HEK293 (cell line): ENCODE measurements around the gene RRAGC.

Source experiments
- GFI1B ChIP-seq: fragments of 450-650 bp; formaldehyde crosslinking; IDR thresholded peaks from 2 replicates; pipeline ENCODE4 v1.5.1; 2016; ENCODE audit warnings: missing biosample characterization, missing genetic modification characterization
- GLIS1 ChIP-seq: fragments of 450-650 bp; formaldehyde crosslinking; IDR thresholded peaks from 2 replicates; pipeline ENCODE4 v1.5.1; 2016; ENCODE audit warnings: missing biosample characterization, missing genetic modification characterization
- KLF8 ChIP-seq: fragments of 450-650 bp; formaldehyde crosslinking; IDR thresholded peaks from 2 replicates; pipeline ENCODE4 v1.5.1; 2016; ENCODE audit warnings: missing biosample characterization, missing genetic modification characterization
- PRDM10 ChIP-seq: fragments of 450-650 bp; formaldehyde crosslinking; IDR thresholded peaks from 2 replicates; pipeline ENCODE4 v1.5.1; 2016; ENCODE audit warnings: missing biosample characterization, missing genetic modification characterization
- REPIN1 ChIP-seq: fragments of 450-650 bp; formaldehyde crosslinking; IDR thresholded peaks from 2 replicates; pipeline ENCODE4 v1.5.1; 2017; ENCODE audit warnings: missing biosample characterization, missing genetic modification characterization, low read depth
- SP2 ChIP-seq: fragments of 450-650 bp; formaldehyde crosslinking; IDR thresholded peaks from 2 replicates; pipeline ENCODE4 v1.5.1; 2016; ENCODE audit warnings: missing biosample characterization, missing genetic modification characterization
- TCF7L2 ChIP-seq: IDR thresholded peaks from 2 replicates; pipeline ENCODE4 v1.6.1; 2011; ENCODE audit warnings: low read depth, mild to moderate bottlenecking, inconsistent platforms, low read length, moderate library complexity, borderline replicate concordance
- YY1 ChIP-seq: fragments of 450-650 bp; formaldehyde crosslinking; IDR thresholded peaks from 2 replicates; pipeline ENCODE4 v1.5.1; 2018; ENCODE audit warnings: missing biosample characterization, missing genetic modification characterization
- ZBTB11 ChIP-seq: fragments of 450-650 bp; formaldehyde crosslinking; conservative IDR thresholded peaks from 2 replicates; pipeline ENCODE4 v1.5.1; 2016; ENCODE audit warnings: low read depth, missing biosample characterization, missing genetic modification characterization
- ZBTB17 ChIP-seq: fragments of 450-650 bp; formaldehyde crosslinking; IDR thresholded peaks from 2 replicates; pipeline ENCODE4 v1.5.1; 2016; ENCODE audit warnings: missing biosample characterization, missing genetic modification characterization
- ZNF146 ChIP-seq: fragments of 450-650 bp; formaldehyde crosslinking; IDR thresholded peaks from 2 replicates; pipeline ENCODE4 v1.5.1; 2016; ENCODE audit warnings: missing biosample characterization, missing genetic modification characterization
- ZNF18 ChIP-seq: fragments of 450-650 bp; formaldehyde crosslinking; IDR thresholded peaks from 2 replicates; pipeline ENCODE4 v1.5.1; 2016; ENCODE audit warnings: missing biosample characterization, missing genetic modification characterization
- ZNF211 ChIP-seq: fragments of 450-650 bp; formaldehyde crosslinking; IDR thresholded peaks from 2 replicates; pipeline ENCODE4 v1.5.1; 2016; ENCODE audit warnings: low read depth, missing biosample characterization, missing genetic modification characterization
- ZNF23 ChIP-seq: fragments of 450-650 bp; formaldehyde crosslinking; IDR thresholded peaks from 2 replicates; pipeline ENCODE4 v1.5.1; 2016; ENCODE audit warnings: missing biosample characterization, missing genetic modification characterization, borderline replicate concordance
- ZNF266 ChIP-seq: fragments of 450-650 bp; formaldehyde crosslinking; IDR thresholded peaks from 2 replicates; pipeline ENCODE4 v1.5.1; 2016; ENCODE audit warnings: missing biosample characterization, missing genetic modification characterization, low read depth
- ZNF274 ChIP-seq, 2 experiments: fragments of 200-500 bp in 1 of 2; fragments of 450-650 bp in 1 of 2; sonication (Bioruptor generic) in 1 of 2; formaldehyde crosslinking in 1 of 2; IDR thresholded peaks; 2 replicates each; pipeline versions ENCODE4 v1.5.1 to v1.6.1; 2014 to 2016; ENCODE audit warnings: borderline replicate concordance in 1 of 2, inconsistent platforms in 1 of 2, low read length in 1 of 2, missing biosample characterization in 1 of 2, missing genetic modification characterization in 1 of 2
- ZNF311 ChIP-seq: fragments of 450-650 bp; formaldehyde crosslinking; IDR thresholded peaks from 2 replicates; pipeline ENCODE4 v1.5.1; 2017; ENCODE audit warnings: missing biosample characterization, missing genetic modification characterization, borderline replicate concordance
- ZNF394 ChIP-seq: fragments of 450-650 bp; formaldehyde crosslinking; IDR thresholded peaks from 2 replicates; pipeline ENCODE4 v1.5.1; 2016; ENCODE audit warnings: missing biosample characterization, missing genetic modification characterization, mild to moderate bottlenecking, moderate library complexity, borderline replicate concordance
- ZNF48 ChIP-seq: fragments of 450-650 bp; formaldehyde crosslinking; IDR thresholded peaks from 2 replicates; pipeline ENCODE4 v1.5.1; 2016; ENCODE audit warnings: missing biosample characterization, missing genetic modification characterization
- ZNF529 ChIP-seq: fragments of 450-650 bp; formaldehyde crosslinking; IDR thresholded peaks from 2 replicates; pipeline ENCODE4 v1.5.1; 2017; ENCODE audit warnings: missing genetic modification characterization, missing biosample characterization; ENCODE audit not compliant: insufficient replicate concordance
- ZNF555 ChIP-seq: fragments of 450-650 bp; formaldehyde crosslinking; conservative IDR thresholded peaks from 2 replicates; pipeline ENCODE4 v1.5.1; 2017; ENCODE audit warnings: missing biosample characterization, mild to moderate bottlenecking, missing genetic modification characterization, inconsistent platforms
- ZNF610 ChIP-seq: fragments of 450-650 bp; formaldehyde crosslinking; IDR thresholded peaks from 2 replicates; pipeline ENCODE4 v1.5.1; 2016; ENCODE audit warnings: missing biosample characterization, missing genetic modification characterization, borderline replicate concordance
- ZNF639 ChIP-seq: fragments of 450-650 bp; formaldehyde crosslinking; IDR thresholded peaks from 2 replicates; pipeline ENCODE4 v1.5.1; 2016; ENCODE audit warnings: missing biosample characterization, missing genetic modification characterization
- ZSCAN16 ChIP-seq: fragments of 450-650 bp; formaldehyde crosslinking; IDR thresholded peaks from 2 replicates; pipeline ENCODE4 v1.5.1; 2016; ENCODE audit warnings: missing biosample characterization, missing genetic modification characterization
- TF ChIP-seq, protein P1 (sequence below): fragments of 450-650 bp; formaldehyde crosslinking; IDR thresholded peaks from 2 replicates; pipeline ENCODE4; 2016; ENCODE audit warnings: missing biosample characterization, missing genetic modification characterization
- TF ChIP-seq, protein P2 (sequence below): fragments of 450-650 bp; formaldehyde crosslinking; IDR thresholded peaks from 2 replicates; pipeline ENCODE4 v1.5.1; 2016; ENCODE audit warnings: missing biosample characterization, missing genetic modification characterization, low read depth

The RRAGC gene

GRCh38 chr1:38789498-38790169 lies 69.9 kb downstream of the RRAGC start (continued):
- TF ChIP-seq GLIS1 (no peak), ZNF266 (no peak), YY1 (tag by site-specific recombination) (no peak), ZSCAN16 (tag by site-specific recombination) (no peak), GFI1B (tag by site-specific recombination) (no peak), KLF8 (no peak), ZNF274 (IDR thresholded peaks at IDR 0.05; ENCODE audit: low read length) (no peak), ZNF274 (tag by site-specific recombination; IDR thresholded peaks at IDR 0.05; ENCODE audit: borderline replicate concordance) (no peak), ZNF311 (tag by site-specific recombination) (no peak), REPIN1 (tag by site-specific recombination) (no peak), ZBTB17 (tag by site-specific recombination) (peak; percentile 91), ZNF146 (tag by site-specific recombination) (no peak), ZNF211 (no peak), ZNF394 (tag by site-specific recombination) (0 out of 2 replicates have a peak, but pooled peaks have one; percentile 9), ZBTB11 (no peak), ZNF18 (0 out of 2 replicates have a peak, but pooled peaks have one; percentile 40), TCF7L2 (no peak), ZNF23 (tag by site-specific recombination) (no peak), ZNF529 (tag by site-specific recombination) (no peak), ZNF48 (tag by site-specific recombination) (no peak), ZNF639 (tag by site-specific recombination) (no peak), SP2 (tag by site-specific recombination) (no peak), ZNF610 (peak; percentile 63; the same call in 1 of the 2 replicates), ZNF555 (tag by site-specific recombination) (no peak), PRDM10 (tag by site-specific recombination) (peak; percentile 35; the same call in 1 of the 2 replicates)
- TF ChIP-seq, protein P1, sequence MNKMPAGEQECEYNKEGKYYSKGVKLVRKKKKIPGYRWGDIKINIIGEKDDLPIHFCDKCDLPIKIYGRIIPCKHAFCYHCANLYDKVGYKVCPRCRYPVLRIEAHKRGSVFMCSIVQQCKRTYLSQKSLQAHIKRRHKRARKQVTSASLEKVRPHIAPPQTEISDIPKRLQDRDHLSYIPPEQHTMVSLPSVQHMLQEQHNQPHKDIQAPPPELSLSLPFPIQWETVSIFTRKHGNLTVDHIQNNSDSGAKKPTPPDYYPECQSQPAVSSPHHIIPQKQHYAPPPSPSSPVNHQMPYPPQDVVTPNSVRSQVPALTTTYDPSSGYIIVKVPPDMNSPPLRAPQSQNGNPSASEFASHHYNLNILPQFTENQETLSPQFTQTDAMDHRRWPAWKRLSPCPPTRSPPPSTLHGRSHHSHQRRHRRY (tag by site-specific recombination): no peak
- TF ChIP-seq, protein P2, sequence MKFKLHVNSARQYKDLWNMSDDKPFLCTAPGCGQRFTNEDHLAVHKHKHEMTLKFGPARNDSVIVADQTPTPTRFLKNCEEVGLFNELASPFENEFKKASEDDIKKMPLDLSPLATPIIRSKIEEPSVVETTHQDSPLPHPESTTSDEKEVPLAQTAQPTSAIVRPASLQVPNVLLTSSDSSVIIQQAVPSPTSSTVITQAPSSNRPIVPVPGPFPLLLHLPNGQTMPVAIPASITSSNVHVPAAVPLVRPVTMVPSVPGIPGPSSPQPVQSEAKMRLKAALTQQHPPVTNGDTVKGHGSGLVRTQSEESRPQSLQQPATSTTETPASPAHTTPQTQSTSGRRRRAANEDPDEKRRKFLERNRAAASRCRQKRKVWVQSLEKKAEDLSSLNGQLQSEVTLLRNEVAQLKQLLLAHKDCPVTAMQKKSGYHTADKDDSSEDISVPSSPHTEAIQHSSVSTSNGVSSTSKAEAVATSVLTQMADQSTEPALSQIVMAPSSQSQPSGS (tag by site-specific recombination): no peak
